Measurements from ENCODE around the gene KIAA1671. TPM values are rescaled to one million over a fixed set of nuclear protein-coding genes. Genes with fewer than 3 reads are reported as not detected.

KIAA1671 gene
- polyA plus RNA-seq, 1 donor (not counting 4 experiments of a cell fraction or from before 2014, with no cell fraction given): 17.4 TPM

GRCh38 chr22:25064894-25065560 lies 112.5 kb downstream of the KIAA1671 start:
- TF ChIP-seq EZH2 (IDR thresholded peaks at IDR 0.05; ENCODE audit: low read length) (no peak), CTCF (optimal IDR thresholded peaks at IDR 0.05 in 1 of 3, IDR thresholded peaks at IDR 0.05 in 1 of 3, conservative IDR thresholded peaks at IDR 0.05 in 1 of 3; ENCODE audit: extremely low read depth in 1 of 3, insufficient read depth in 2 of 3, low read length in 3 of 3) (no peak)
- H3K27ac ChIP-seq (ENCODE audit: control insufficient read depth, insufficient read depth, low read length): no peak overlapping the region
- no peak for DNase-seq (ENCODE audit: low read depth, low spot score)
- no peaks in the 10 kb centered on the region for H3K79me2 ChIP-seq (ENCODE audit: control insufficient read depth, insufficient read depth, low read length)
- no peak for FAIRE-seq
- H3K36me3 ChIP-seq (ENCODE audit: control insufficient read depth in 2 of 2, extremely low read depth in 1 of 2, insufficient read depth in 2 of 2, low read length in 2 of 2): peaks cover 9 to 11% of the 10 kb centered on the region in 2 experiments
- peaks cover 18% of the 10 kb centered on the region for H3K4me1 ChIP-seq (ENCODE audit: control insufficient read depth, extremely low read depth, insufficient read depth, low read length)
- no peak overlapping the region for H3K9ac ChIP-seq (ENCODE audit: control insufficient read depth, extremely low read depth, insufficient read depth, low read length)
- no peak overlapping the region for H3K4me2 ChIP-seq (ENCODE audit: control insufficient read depth, extremely low read depth, insufficient read depth, low read depth, low read length)
- H3K9me3 ChIP-seq (ENCODE audit: control insufficient read depth, low read depth, low read length): no peaks in the 10 kb centered on the region
- H4K20me1 ChIP-seq (ENCODE audit: control insufficient read depth, extremely low read depth, insufficient read depth, low read length): no peaks in the 10 kb centered on the region
- H3K27me3 ChIP-seq (ENCODE audit: control insufficient read depth, extremely low read depth, insufficient read depth, low read length): no peaks in the 10 kb centered on the region
- dilution Hi-C loops (cut with MboI; ENCODE audit: extremely low pct_ligation_motif_present, low sequenced_read_pairs): no loop called here
- no peak overlapping the region for H2AFZ ChIP-seq (ENCODE audit: control insufficient read depth, low read length)
- H3K9me1 ChIP-seq (ENCODE audit: control insufficient read depth, extremely low read depth, insufficient read depth, low read length): no peaks in the 10 kb centered on the region
- no peak overlapping the region for H3K4me3 ChIP-seq (ENCODE audit: control insufficient read depth in 2 of 3, extremely low read depth in 1 of 3, insufficient read depth in 2 of 3, low read depth in 1 of 3, low read length in 3 of 3)

GRCh38 chr22:25066861-25067435 lies 114.4 kb downstream of the KIAA1671 start:
- no peaks in the 10 kb centered on the region for H4K20me1 ChIP-seq (ENCODE audit: control insufficient read depth, extremely low read depth, insufficient read depth, low read length)
- H3K9me3 ChIP-seq (ENCODE audit: control insufficient read depth, low read depth, low read length): no peaks in the 10 kb centered on the region
- H3K4me1 ChIP-seq (ENCODE audit: control insufficient read depth, extremely low read depth, insufficient read depth, low read length): peaks cover 4% of the 10 kb centered on the region
- H3K79me2 ChIP-seq (ENCODE audit: control insufficient read depth, insufficient read depth, low read length): no peaks in the 10 kb centered on the region
- no peak overlapping the region for H3K9ac ChIP-seq (ENCODE audit: control insufficient read depth, extremely low read depth, insufficient read depth, low read length)
- H3K4me2 ChIP-seq (ENCODE audit: control insufficient read depth, extremely low read depth, insufficient read depth, low read depth, low read length): no peak overlapping the region
- no peak for TF ChIP-seq CTCF (optimal IDR thresholded peaks at IDR 0.05 in 1 of 3, IDR thresholded peaks at IDR 0.05 in 1 of 3, conservative IDR thresholded peaks at IDR 0.05 in 1 of 3; ENCODE audit: extremely low read depth in 1 of 3, insufficient read depth in 2 of 3, low read length in 3 of 3)
- no peaks in the 10 kb centered on the region for H3K27me3 ChIP-seq (ENCODE audit: control insufficient read depth, extremely low read depth, insufficient read depth, low read length)
- dilution Hi-C loops (cut with MboI; ENCODE audit: extremely low pct_ligation_motif_present, low sequenced_read_pairs): no loop called here
- H2AFZ ChIP-seq (ENCODE audit: control insufficient read depth, low read length): no peak overlapping the region
- FAIRE-seq (no peak), DNase-seq (ENCODE audit: low read depth, low spot score) (no peak)
- peaks cover 9 to 16% of the 10 kb centered on the region in 2 experiments for H3K36me3 ChIP-seq (ENCODE audit: control insufficient read depth in 2 of 2, extremely low read depth in 1 of 2, insufficient read depth in 2 of 2, low read length in 2 of 2)
- H3K27ac ChIP-seq (ENCODE audit: control insufficient read depth, insufficient read depth, low read length): no peak overlapping the region
- H3K4me3 ChIP-seq (ENCODE audit: control insufficient read depth in 2 of 3, extremely low read depth in 1 of 3, insufficient read depth in 2 of 3, low read depth in 1 of 3, low read length in 3 of 3): no peak overlapping the region
- H3K9me1 ChIP-seq (ENCODE audit: control insufficient read depth, extremely low read depth, insufficient read depth, low read length): no peaks in the 10 kb centered on the region

All from keratinocyte (primary cell).